K562 (cell line): Measurements from ENCODE around the gene GALNT5. TPM values are rescaled to one million over a fixed set of nuclear protein-coding genes. Genes with fewer than 3 reads are reported as not detected.

ENCODE experiments used
- ATAC-seq: fragments of 200-7000 bp; cut with Tn5 transposase; 3 replicates; pipeline ENCODE4 v1.9.1; 2020; ENCODE audit warnings: moderate library complexity
- BruUV-seq: library from RNA; stranded (reverse); fragments of 400-500 nt; replicated peaks from 2 replicates; lab custom pipeline; 2021; lab: Mats Ljungman, UMichigan
- CTCF ChIA-PET: fragments of 300-600 bp; formaldehyde crosslinking; extraction: SDS; loops from one replicate; lab custom pipeline; 2021; ENCODE audit warnings: low intra/inter-chr PET ratio; lab: Yijun Ruan, JAX
- POLR2A ChIA-PET: fragments of 300-600, 350-650 bp; sonication (Branson Sonifier 250); formaldehyde crosslinking; extraction: SDS; loops from one replicate; lab custom pipeline; 2021; ENCODE audit warnings: antibody characterized with exemption, inconsistent platforms; lab: Yijun Ruan, JAX
- DNase-seq, 4 experiments: peaks; one replicate each; pipeline versions ENCODE4 v3.0.0 to v3.0.0-alpha.2; 2011 to 2018; ENCODE audit warnings: low spot score in 3 of 4, mixed read lengths in 3 of 4; ENCODE audit errors: extremely low read depth in 1 of 4
- FAIRE-seq: peaks from 2 replicates; lab custom pipeline; 2011; peaks lifted over from hg19 to GRCh38; lab: Jason Lieb, UNC
- H2AFZ ChIP-seq: 2 replicates; pipeline ENCODE4 v1.6.0; 2011; ENCODE audit warnings: low read depth, low read length, control low read depth, inconsistent platforms
- H3K27ac ChIP-seq: fragments of 200-600 bp; 3 replicates; pipeline ENCODE4 v1.8.0; 2011; ENCODE audit warnings: low read depth, mild to moderate bottlenecking, control low read depth, inconsistent platforms, low read length, moderate library complexity, mixed read lengths; ENCODE audit errors: extremely low read depth
- H3K27me3 ChIP-seq, 2 experiments: fragments of 300-600 bp in 1 of 2; 2 replicates in 1 of 2; 3 replicates in 1 of 2; pipeline versions ENCODE4 v1.6.0 to v1.8.0; 2011; ENCODE audit warnings: inconsistent platforms in 2 of 2, low read length in 2 of 2, mild to moderate bottlenecking in 1 of 2, mixed read lengths in 1 of 2, moderate library complexity in 1 of 2; ENCODE audit not compliant: control insufficient read depth in 2 of 2, insufficient read depth in 2 of 2
- H3K36me3 ChIP-seq: fragments of 300-600 bp; 3 replicates; pipeline ENCODE4 v1.8.0; 2011; ENCODE audit warnings: mild to moderate bottlenecking, low read length, inconsistent platforms; ENCODE audit not compliant: control insufficient read depth, insufficient read depth
- H3K4me1 ChIP-seq, 2 experiments: fragments of 200-600 bp in 1 of 2; replicated peaks in 1 of 2; 2 replicates in 1 of 2; 3 replicates in 1 of 2; pipeline versions ENCODE4 v1.5.1 to v1.8.0; 2011; ENCODE audit warnings: inconsistent platforms in 2 of 2, low read length in 2 of 2, mild to moderate bottlenecking in 1 of 2, mixed read lengths in 1 of 2, moderate library complexity in 1 of 2; ENCODE audit not compliant: control insufficient read depth in 2 of 2, insufficient read depth in 2 of 2
- H3K4me2 ChIP-seq: 2 replicates; pipeline ENCODE4 v1.6.1; 2011; ENCODE audit warnings: low read length, control low read depth, inconsistent platforms, mixed read lengths; ENCODE audit not compliant: insufficient read depth
- H3K4me3 ChIP-seq: fragments of 200-600 bp; sonication (generic), shearing (Covaris generic); 2 replicates; pipeline ENCODE4 v1.5.1; 2016; ENCODE audit warnings: control low read depth, inconsistent platforms
- H3K79me2 ChIP-seq: fragments of 200-600 bp; 3 replicates; pipeline ENCODE4 v1.8.0; 2011; ENCODE audit warnings: low read length, inconsistent platforms; ENCODE audit not compliant: control insufficient read depth, insufficient read depth
- H3K9ac ChIP-seq, 2 experiments: 2 replicates each; pipeline versions ENCODE4 v1.6.0 to v1.6.1; 2011; ENCODE audit warnings: low read depth in 2 of 2, low read length in 2 of 2, control low read depth in 1 of 2, inconsistent platforms in 1 of 2, mild to moderate bottlenecking in 1 of 2, mixed read lengths in 1 of 2; ENCODE audit not compliant: insufficient read depth in 1 of 2
- H3K9me1 ChIP-seq: one replicate; pipeline ENCODE4 v1.6.0; 2011; ENCODE audit warnings: inconsistent platforms, mild to moderate bottlenecking, low read length, moderate library complexity; ENCODE audit not compliant: control insufficient read depth, insufficient read depth
- H3K9me3 ChIP-seq: replicated peaks from 2 replicates; pipeline ENCODE4 v1.5.1; 2011; ENCODE audit warnings: low read depth, low read length, inconsistent platforms; ENCODE audit not compliant: control insufficient read depth, insufficient read depth
- H4K20me1 ChIP-seq: replicated peaks from 2 replicates; pipeline ENCODE4 v1.6.1; 2011; ENCODE audit warnings: low read length, inconsistent platforms, mixed read lengths; ENCODE audit not compliant: control insufficient read depth, insufficient read depth
- COPS2 ChIP-seq: fragments of 450-650 bp; conservative IDR thresholded peaks from 2 replicates; pipeline ENCODE4 v1.6.1; 2016; ENCODE audit warnings: mild to moderate bottlenecking, moderate library complexity
- ELF2 ChIP-seq: fragments of 250-450 bp; sonication (Bioruptor Pico); IDR thresholded peaks from 2 replicates; pipeline ENCODE4 v1.5.0; 2021; ENCODE audit warnings: mild to moderate bottlenecking
- ELF4 ChIP-seq: fragments of 450-650 bp; formaldehyde crosslinking; IDR thresholded peaks from 2 replicates; pipeline ENCODE4 v1.4.0; 2022; ENCODE audit warnings: missing genetic modification characterization
- GABPB1 ChIP-seq: sonication (generic); formaldehyde crosslinking; IDR thresholded peaks from 2 replicates; pipeline ENCODE4 v1.8.0; 2022; ENCODE audit warnings: mild to moderate bottlenecking, missing genetic modification reagents
- JUND ChIP-seq, 2 experiments: IDR thresholded peaks; 2 replicates in 1 of 2; 3 replicates in 1 of 2; pipeline ENCODE4 v1.6.1; 2011; ENCODE audit warnings: borderline replicate concordance in 2 of 2, low read depth in 2 of 2, low read length in 2 of 2, improper control_type of control experiment in 1 of 2, missing biosample characterization in 1 of 2, missing genetic modification characterization in 1 of 2, missing genetic modification reagents in 1 of 2
- MNT ChIP-seq, 2 experiments: fragments of 450-650 bp; conservative IDR thresholded peaks; 2 replicates each; pipeline ENCODE4 v1.6.1; 2017; ENCODE audit warnings: mild to moderate bottlenecking in 2 of 2, moderate library complexity in 2 of 2
- MTA2 ChIP-seq: fragments of 450-650 bp; IDR thresholded peaks from 2 replicates; pipeline ENCODE4 v1.6.1; 2016; ENCODE audit warnings: low read depth
- NCOA4 ChIP-seq: fragments of 450-650 bp; IDR thresholded peaks from 2 replicates; pipeline ENCODE4 v1.6.1; 2018; ENCODE audit warnings: mild to moderate bottlenecking; ENCODE audit not compliant: partially characterized antibody
- ZBTB26 ChIP-seq: fragments of 450-650 bp; formaldehyde crosslinking; IDR thresholded peaks from 2 replicates; pipeline ENCODE4 v1.4.0; 2022; ENCODE audit warnings: missing genetic modification characterization
- ZNF263 ChIP-seq: sonication (generic); formaldehyde crosslinking; IDR thresholded peaks from 2 replicates; pipeline ENCODE4 v1.8.0; 2022; ENCODE audit warnings: mild to moderate bottlenecking, missing genetic modification reagents, borderline replicate concordance
- ZNF277 ChIP-seq: fragments of 250-450 bp; sonication (Bioruptor Pico); IDR thresholded peaks from 2 replicates; pipeline ENCODE4 v1.8.0; 2022; ENCODE audit warnings: inconsistent platforms, mild to moderate bottlenecking, moderate library complexity, borderline replicate concordance
- ZNF395 ChIP-seq: fragments of 200-800 bp; sonication (Bioruptor generic); IDR thresholded peaks from 2 replicates; pipeline ENCODE4 v1.6.1; 2017; ENCODE audit warnings: missing genetic modification characterization, missing compliant biosample characterization
- WGBS: fragments of 100-300 bp; shearing (Covaris generic); methylation state at CpG from one replicate; pipeline ENCODE4 v1.1.6; 2016; ENCODE audit warnings: low coverage, mixed read lengths; ENCODE audit not compliant: insufficient coverage; ENCODE audit errors: missing lambda C conversion rate; 5-methylcytosine and 5-hydroxymethylcytosine counted together
- in situ Hi-C: fragments of 300-500 bp; cut with MboI; formaldehyde crosslinking; loops from 4 replicates; pipeline ENCODE4 v1.15.0; 2018; ENCODE audit warnings: inconsistent platforms, mixed read lengths
- intact Hi-C: fragments of 100-400 bp; cut with micrococcal nuclease; formaldehyde crosslinking; loops from 2 replicates; pipeline ENCODE4 v1.14.2; 2022
- polyA plus RNA-seq, 8 experiments: library from polyadenylated mRNA; depleted of rRNA in 4 of 8; stranded (reverse) in 5 of 8; unstranded in 3 of 8; fragments of >200 nt; fragmentation: Nextera tagmentation in 2 of 8; fragmentation: Illumina TruSeq in 1 of 8; extraction: Ambion mirVana in 2 of 8; extraction: Trizol in 1 of 8; gene quantifications; 2 replicates each; pipeline versions ENCODE4 v1.2.1 to v1.2.3, GENCODE V29; 2011 to 2014; ENCODE audit warnings: inconsistent platforms in 1 of 8, missing spikeins in 1 of 8
- total RNA-seq, 7 experiments: library from RNA; depleted of rRNA in 6 of 7; stranded (reverse); fragments of >200 nt in 6 of 7; fragmentation: Illumina TruSeq in 2 of 7; extraction: Trizol in 2 of 7; gene quantifications; 2 replicates each; pipeline versions ENCODE4 v1.2.1 to v1.2.3, GENCODE V29; 2011 to 2021; ENCODE audit warnings: low replicate concordance in 1 of 7

Gene GALNT5
- total and polyA plus RNA-seq, 9 of the 15 experiments (the other 6 are each of a cell fraction or from before 2014, with no cell fraction given) = 21.6 to 73.0 (median 54.7) TPM

- no TSS peak for BruUV-seq
- Histone ChIP-seq H2AFZ (no peak overlapping the region), H3K4me1 (peaks cover 0 to 4% of the 10 kb centered on the region in 2 experiments; a peak in 2 of 5 replicates), H3K36me3 (no peaks in the 10 kb centered on the region), H3K9ac (no peak overlapping the region), H3K9me3 (no peaks in the 10 kb centered on the region), H4K20me1 (no peaks in the 10 kb centered on the region), H3K79me2 (no peaks in the 10 kb centered on the region), H3K27me3 (no peaks in the 10 kb centered on the region), H3K4me3 (no peak overlapping the region), H3K9me1 (no peaks in the 10 kb centered on the region), H3K4me2 (no peak overlapping the region), H3K27ac (no peak overlapping the region)
- POLR2A ChIA-PET = no interaction called here
- WGBS = 55% methylated on average over 2 of the region's 2 CpGs
- CTCF ChIA-PET = no interaction called here
- intact Hi-C loops (no loop called here), in situ Hi-C loops (no loop called here)
- ATAC-seq (no peak), FAIRE-seq (no peak), DNase-seq (no peak)
- TF ChIP-seq ELF4 = no peak
- TF ChIP-seq ZNF277 (CRISPR knock-in tag) = no peak
- TF ChIP-seq ELF2 (CRISPR knock-in tag) = no peak
- no peak for TF ChIP-seq ZNF263 (CRISPR knock-in tag)
- no peak for TF ChIP-seq MTA2
- TF ChIP-seq NCOA4 = no peak
- TF ChIP-seq ZBTB26 (CRISPR knock-in tag) = no peak
- TF ChIP-seq MNT (conservative IDR thresholded peaks at IDR 0.05) = no peak
- no peak for TF ChIP-seq ZNF395
- TF ChIP-seq COPS2 = no peak
- TF ChIP-seq GABPB1 (CRISPR knock-in tag) = no peak
- no peak for TF ChIP-seq JUND (IDR thresholded peaks at IDR 0.05; ENCODE audit: borderline replicate concordance, low read depth, low read length)
- no peak for TF ChIP-seq JUND (tag; IDR thresholded peaks at IDR 0.05; ENCODE audit: borderline replicate concordance, low read depth, low read length)
Measured at GRCh38 chr2:157319795-157320194, 62.3 kb downstream of the GALNT5 start.
